Superior temporal gyrus (tissue), 1 donor: ENCODE results near the gene TOP2B.

ENCODE experiments used
- DNase-seq: peaks from one replicate; pipeline ENCODE4 v3.0.0-alpha.2; 2016; ENCODE audit errors: extremely low spot score

The TOP2B gene

GRCh38 chr3:25664812-25665314 is at the start of gene TOP2B:
TOP2B (minus strand) TSS chr3:25664907; CDS start chr3:25664297, 610 bp downstream.
- peak; percentile 98 for DNase-seq

- DNase-seq: no peak
These were observed 48.8 kb upstream of the TOP2B start for GRCh38 chr3:25713341-25713985.

DNA sequence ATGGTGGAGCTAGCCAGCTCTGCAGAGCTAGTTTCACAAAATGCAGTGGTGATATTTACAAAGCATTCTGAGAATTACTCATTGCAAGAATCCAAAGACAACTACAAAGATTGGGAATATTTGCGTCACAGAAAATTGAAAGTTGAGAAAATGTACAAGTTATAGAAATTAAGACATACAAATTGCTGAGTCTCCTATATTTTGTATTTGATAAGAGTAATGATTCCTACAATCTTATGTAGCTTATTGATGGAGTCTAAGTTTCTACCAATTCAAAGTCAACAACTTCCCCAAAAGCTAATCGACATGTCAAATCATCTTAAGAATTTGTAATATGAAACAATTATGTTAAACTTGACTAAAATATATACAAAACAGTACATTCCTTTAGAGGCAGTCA is 46.4 kb upstream of the TOP2B start:
- DNase-seq: no peak

GRCh38 chr3:25708036-25708435 is 43.3 kb upstream of the TOP2B start:
- DNase-seq: no peak

GRCh38 chr3:25707268-25707926 is 42.7 kb upstream of the TOP2B start:
- DNase-seq: no peak

- no peak for DNase-seq
These were observed 41.5 kb upstream of the TOP2B start for GRCh38 chr3:25706213-25706612.

DNA sequence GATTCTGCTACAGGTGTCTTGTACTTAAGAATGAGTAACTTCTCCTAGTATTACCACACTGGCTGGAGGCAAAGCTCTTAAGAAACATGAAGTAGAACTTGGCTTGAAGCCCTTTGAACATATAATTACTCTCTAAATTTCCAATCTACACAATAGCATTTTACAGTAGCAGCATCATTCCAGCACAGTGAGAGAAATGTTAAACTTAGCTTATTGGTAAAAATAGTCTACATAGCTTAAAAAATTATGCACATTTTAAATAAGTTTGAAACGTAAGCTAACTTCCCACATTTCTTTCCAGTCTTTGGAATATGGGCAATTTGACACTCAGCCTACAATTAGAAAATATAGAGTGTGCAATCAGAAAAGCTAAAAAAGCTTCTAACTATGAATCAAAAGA is 32.8 kb upstream of the TOP2B start:
- DNase-seq: no peak

GRCh38 chr3:25695731-25696420 is 31.2 kb upstream of the TOP2B start:
- no peak for DNase-seq

DNA sequence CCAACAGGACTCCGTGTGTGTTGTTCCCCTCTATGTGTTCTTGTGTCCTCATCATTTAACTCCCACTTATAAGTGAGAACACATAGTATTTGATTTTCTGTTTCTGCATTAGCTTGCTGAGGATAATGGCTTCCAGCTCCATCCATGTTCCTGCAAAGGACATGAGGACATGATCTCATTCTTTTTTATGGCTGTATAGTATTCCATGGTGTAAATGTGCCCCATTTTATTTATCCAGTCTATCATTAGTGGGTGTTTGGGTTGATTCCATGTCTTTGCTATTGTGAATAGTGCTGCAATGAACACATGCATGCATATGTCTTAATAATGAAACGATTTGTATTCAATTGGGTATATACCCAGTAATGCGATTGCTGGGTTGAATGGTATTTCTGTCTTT is 28.5 kb upstream of the TOP2B start:
- no peak for DNase-seq

- no peak for DNase-seq
These were observed 27.6 kb upstream of the TOP2B start for GRCh38 chr3:25692341-25692740.

DNA sequence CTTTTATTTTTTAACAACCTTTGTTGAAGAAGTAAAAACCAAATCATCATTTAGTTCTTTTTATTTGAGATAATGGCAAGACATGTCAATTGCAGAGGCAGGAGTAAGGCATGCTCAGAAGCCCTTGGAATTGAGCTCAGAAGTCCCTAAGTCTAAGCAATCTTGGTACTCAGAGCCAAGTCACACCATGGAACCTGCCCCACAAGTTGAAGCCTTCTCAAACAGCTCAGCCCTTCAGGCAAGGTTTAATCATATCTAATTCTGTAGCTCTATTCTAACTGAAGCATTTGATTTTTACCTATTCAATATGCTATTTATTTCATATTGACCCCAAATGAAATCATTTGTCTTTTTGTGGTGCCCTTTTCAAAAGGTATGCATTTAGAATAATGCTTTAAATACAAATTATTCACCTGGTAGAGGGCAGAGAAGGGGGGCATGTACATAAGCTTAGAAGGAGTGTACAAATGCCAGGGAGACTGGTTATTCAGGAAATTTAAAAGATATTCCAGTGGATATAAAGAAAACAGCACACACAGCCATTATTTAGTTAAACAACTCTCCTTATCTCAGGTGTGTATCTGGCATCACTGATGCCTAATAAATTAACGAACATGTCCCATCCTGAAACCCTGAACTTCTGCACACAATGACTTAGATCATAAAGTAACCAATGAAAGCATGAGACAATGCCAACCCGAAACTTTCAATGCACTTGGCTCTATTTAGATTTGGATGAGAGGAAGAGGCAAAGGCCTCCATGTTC is 26.2 kb upstream of the TOP2B start:
- no peak for DNase-seq

GRCh38 chr3:25689226-25689625 is 24.5 kb upstream of the TOP2B start:
- no peak for DNase-seq

- no peak for DNase-seq
These were observed 23.0 kb upstream of the TOP2B start for GRCh38 chr3:25687742-25688141.

- DNase-seq: no peak
These were observed 22.1 kb upstream of the TOP2B start for GRCh38 chr3:25686766-25687165.

DNA sequence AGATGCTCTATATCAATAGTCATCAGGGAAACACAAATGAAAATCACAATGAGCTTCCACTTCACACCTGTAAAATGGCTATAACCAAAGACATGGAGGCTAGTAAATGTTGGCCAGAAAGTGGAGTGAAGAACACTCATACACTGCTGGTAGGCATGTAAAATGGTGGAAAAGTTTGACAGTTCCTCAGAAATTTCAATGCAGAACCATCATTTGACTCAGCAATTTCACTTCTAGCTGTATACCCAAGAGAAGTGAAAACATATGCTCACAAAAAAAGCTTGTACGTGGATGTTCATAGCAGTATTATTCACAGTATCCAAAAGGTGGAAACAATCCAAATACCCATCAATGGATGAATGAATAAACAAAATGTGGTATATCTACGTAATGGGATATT is 19.2 kb upstream of the TOP2B start:
- DNase-seq: no peak

- DNase-seq: no peak
These were observed 18.7 kb upstream of the TOP2B start for GRCh38 chr3:25683410-25683809.

GRCh38 chr3:25679642-25680302 is 15.1 kb upstream of the TOP2B start:
- DNase-seq: peak; percentile 57

GRCh38 chr3:25679166-25679565 is 14.5 kb upstream of the TOP2B start:
- peak; percentile 59 for DNase-seq

DNA sequence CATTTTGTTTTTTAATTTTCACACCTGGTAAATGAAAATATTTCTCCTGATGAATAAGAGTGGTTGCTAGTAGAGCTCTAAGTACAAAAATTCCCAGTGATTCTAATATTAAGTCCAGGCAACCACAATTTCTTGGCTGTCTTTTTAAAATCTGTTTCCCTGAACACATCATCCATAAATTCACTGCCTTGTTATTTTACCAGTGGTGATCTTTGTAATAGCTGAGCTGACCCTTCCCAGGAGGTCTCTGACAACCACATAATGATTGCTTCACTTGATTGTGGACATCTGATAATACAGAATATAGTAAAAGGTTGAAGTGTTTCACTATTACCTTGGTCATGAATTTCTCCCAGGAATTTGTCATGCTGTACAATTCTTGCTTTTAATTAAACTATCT is 13.9 kb upstream of the TOP2B start:
- DNase-seq: no peak

DNA sequence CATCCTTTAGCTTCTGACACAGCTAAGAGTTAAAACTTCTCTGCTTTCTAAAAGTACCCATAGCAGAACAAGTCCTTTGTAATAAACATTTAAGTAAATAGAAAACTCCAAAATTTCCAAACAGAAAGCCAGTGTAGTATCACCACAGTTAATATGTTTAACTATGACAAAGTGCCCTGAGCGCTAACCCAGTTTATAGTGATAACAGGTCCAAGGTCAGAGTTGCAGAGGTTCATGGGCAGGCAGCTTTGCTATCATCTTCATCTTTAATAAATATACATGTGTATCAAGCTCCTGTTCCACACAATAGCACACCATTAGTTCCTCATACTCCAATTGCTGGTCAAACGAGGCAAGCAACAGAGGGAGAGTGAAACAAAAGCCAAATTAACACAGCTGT is 12.4 kb upstream of the TOP2B start:
- DNase-seq: no peak

- no peak for DNase-seq
These were observed 10.0 kb upstream of the TOP2B start for GRCh38 chr3:25674670-25675069.
